Loucy (cell line): ENCODE results near the gene BICRA.

Source experiments
- H2AFZ ChIP-seq: fragments of 200-600 bp; sonication (generic); 2 replicates; pipeline ENCODE4 v1.6.0; 2016; ENCODE audit warnings: antibody characterized with exemption, mild to moderate bottlenecking, low read length, moderate library complexity
- H3F3A ChIP-seq: fragments of 200-600 bp; 2 replicates; pipeline ENCODE4 v1.6.0; 2016; ENCODE audit warnings: antibody characterized with exemption, low read depth, mild to moderate bottlenecking
- H3K27me3 ChIP-seq: fragments of 200-600 bp; sonication (generic); 2 replicates; pipeline ENCODE4 v1.6.1; 2014; ENCODE audit warnings: low read length, mild to moderate bottlenecking; ENCODE audit not compliant: insufficient read depth, poor library complexity, severe bottlenecking
- H3K36me3 ChIP-seq: fragments of 200-600 bp; sonication (generic); 2 replicates; pipeline ENCODE4 v1.6.1; 2016; ENCODE audit warnings: low read length; ENCODE audit not compliant: insufficient read depth
- H3K4me1 ChIP-seq: fragments of 200-600 bp; sonication (generic); 2 replicates; pipeline ENCODE4 v1.5.1; 2014; ENCODE audit warnings: low read length, mild to moderate bottlenecking; ENCODE audit not compliant: insufficient read depth, poor library complexity, severe bottlenecking
- H3K4me2 ChIP-seq: fragments of 200-600 bp; sonication (generic); 2 replicates; pipeline ENCODE4 v1.6.0; 2014; ENCODE audit warnings: antibody characterized with exemption, low read length, low read depth, mild to moderate bottlenecking; ENCODE audit not compliant: poor library complexity, severe bottlenecking
- H3K4me3 ChIP-seq: fragments of 200-600 bp; sonication (generic); 2 replicates; pipeline ENCODE4 v1.5.1; 2014; ENCODE audit warnings: low read length, mild to moderate bottlenecking, mixed read lengths; ENCODE audit not compliant: poor library complexity, severe bottlenecking
- H3K79me2 ChIP-seq: fragments of 200-600 bp; sonication (generic); 2 replicates; pipeline ENCODE4 v1.6.1; 2014; ENCODE audit warnings: low read length; ENCODE audit not compliant: insufficient read depth
- H3K9ac ChIP-seq: fragments of 200-600 bp; sonication (generic); 2 replicates; pipeline ENCODE4 v1.6.0; 2014; ENCODE audit warnings: mild to moderate bottlenecking, low read depth, low read length, moderate library complexity; ENCODE audit not compliant: poor library complexity, severe bottlenecking
- H3K9me2 ChIP-seq: fragments of 200-600 bp; sonication (generic); replicated peaks from 2 replicates; pipeline ENCODE4 v1.6.1; 2016; ENCODE audit warnings: low read depth, low read length, mixed read lengths
- H3K9me3 ChIP-seq: fragments of 200-600 bp; sonication (generic); 2 replicates; pipeline ENCODE4 v1.6.1; 2014; ENCODE audit warnings: mild to moderate bottlenecking, antibody characterized with exemption, low read length, low read depth; ENCODE audit not compliant: insufficient read depth
- H4K20me1 ChIP-seq: fragments of 200-600 bp; sonication (generic); 2 replicates; pipeline ENCODE4 v1.6.0; 2014; ENCODE audit warnings: antibody characterized with exemption, low read length, mild to moderate bottlenecking; ENCODE audit not compliant: insufficient read depth, poor library complexity, severe bottlenecking
- CTCF ChIP-seq: fragments of 200-600 bp; sonication (generic); conservative IDR thresholded peaks from 2 replicates; pipeline ENCODE4 v1.5.1; 2014; ENCODE audit warnings: mild to moderate bottlenecking, antibody characterized with exemption, low read length
- EZH2phosphoT487 ChIP-seq: fragments of 200-600 bp; IDR thresholded peaks from 2 replicates; pipeline ENCODE4 v1.6.1; 2018; ENCODE audit warnings: antibody characterized with exemption, mild to moderate bottlenecking, moderate library complexity, borderline replicate concordance

The BICRA gene

GRCh38 chr19:47693489-47693888 is 84.6 kb downstream of the BICRA start:
- H3K9me3 ChIP-seq: no peaks in the 10 kb centered on the region
- no peaks in the 10 kb centered on the region for H3K4me1 ChIP-seq
- H3K9ac ChIP-seq: no peak overlapping the region
- no peaks in the 10 kb centered on the region for H3K27me3 ChIP-seq
- H3K36me3 ChIP-seq: no peaks in the 10 kb centered on the region; the same call in 1 of the 2 replicates
- no peak overlapping the region for H3K4me2 ChIP-seq
- TF ChIP-seq CTCF (no peak), EZH2phosphoT487 (no peak)
- H3F3A ChIP-seq: no peaks in the 10 kb centered on the region
- no peak overlapping the region for H2AFZ ChIP-seq
- H3K9me2 ChIP-seq: no peaks in the 10 kb centered on the region
- no peaks in the 10 kb centered on the region for H4K20me1 ChIP-seq
- H3K79me2 ChIP-seq: no peaks in the 10 kb centered on the region
- H3K4me3 ChIP-seq: no peak overlapping the region

- H3K79me2 ChIP-seq: no peaks in the 10 kb centered on the region
- no peaks in the 10 kb centered on the region for H3K9me2 ChIP-seq
- no peak overlapping the region for H3K4me3 ChIP-seq
- H3K4me2 ChIP-seq: no peak overlapping the region
- TF ChIP-seq CTCF: no peak
- H3K9ac ChIP-seq: no peak overlapping the region
- H3K4me1 ChIP-seq: no peaks in the 10 kb centered on the region
- H3K36me3 ChIP-seq: no peaks in the 10 kb centered on the region; the same call in 1 of the 2 replicates
- no peaks in the 10 kb centered on the region for H3K9me3 ChIP-seq
- H4K20me1 ChIP-seq: no peaks in the 10 kb centered on the region
- no peaks in the 10 kb centered on the region for H3K27me3 ChIP-seq
- H3F3A ChIP-seq: no peaks in the 10 kb centered on the region
- H2AFZ ChIP-seq: no peak overlapping the region
Measured at GRCh38 chr19:47693903-47694302, 85.0 kb downstream of the BICRA start.

- no peaks in the 10 kb centered on the region; the same call in 1 of the 2 replicates for H3K36me3 ChIP-seq
- no peak overlapping the region for H3K9ac ChIP-seq
- TF ChIP-seq EZH2phosphoT487: no peak
- TF ChIP-seq CTCF: no peak
- H3K27me3 ChIP-seq: no peaks in the 10 kb centered on the region
- H3F3A ChIP-seq: no peaks in the 10 kb centered on the region
- H3K9me3 ChIP-seq: no peaks in the 10 kb centered on the region
- H4K20me1 ChIP-seq: no peaks in the 10 kb centered on the region
- no peaks in the 10 kb centered on the region for H3K79me2 ChIP-seq
- H3K4me2 ChIP-seq: no peak overlapping the region
- no peak overlapping the region for H2AFZ ChIP-seq
- no peak overlapping the region for H3K4me3 ChIP-seq
- H3K9me2 ChIP-seq: no peaks in the 10 kb centered on the region
- H3K4me1 ChIP-seq: no peaks in the 10 kb centered on the region
Measured at GRCh38 chr19:47694466-47695273, 85.7 kb downstream of the BICRA start.
